GM21526 (cell line): ENCODE results near the gene CYTH2.

ENCODE experiments used
- ATAC-seq: cut with Tn5 transposase; IDR thresholded peaks from one replicate; pipeline ENCODE4 v1.9.1; 2021; ENCODE audit warnings: moderate library complexity; ENCODE audit not compliant: unreplicated experiment, low FRiP score

CYTH2 gene, protein sequence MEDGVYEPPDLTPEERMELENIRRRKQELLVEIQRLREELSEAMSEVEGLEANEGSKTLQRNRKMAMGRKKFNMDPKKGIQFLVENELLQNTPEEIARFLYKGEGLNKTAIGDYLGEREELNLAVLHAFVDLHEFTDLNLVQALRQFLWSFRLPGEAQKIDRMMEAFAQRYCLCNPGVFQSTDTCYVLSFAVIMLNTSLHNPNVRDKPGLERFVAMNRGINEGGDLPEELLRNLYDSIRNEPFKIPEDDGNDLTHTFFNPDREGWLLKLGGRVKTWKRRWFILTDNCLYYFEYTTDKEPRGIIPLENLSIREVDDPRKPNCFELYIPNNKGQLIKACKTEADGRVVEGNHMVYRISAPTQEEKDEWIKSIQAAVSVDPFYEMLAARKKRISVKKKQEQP

GRCh38 chr19:48469289-48469881 lies at the start of gene CYTH2:
TSS of gene CYTH2 (plus strand) at chr19:48469369. CDS start at chr19:48469508, 139 bp downstream.
- ATAC-seq = peak; percentile 21

- no peak for ATAC-seq
These were observed 47.6 kb upstream of the CYTH2 start for GRCh38 chr19:48421548-48421947.

GRCh38 chr19:48424694-48425219 lies 44.4 kb upstream of the CYTH2 start:
- ATAC-seq = no peak

GRCh38 chr19:48428670-48429069 lies 40.5 kb upstream of the CYTH2 start:
- no peak for ATAC-seq

DNA sequence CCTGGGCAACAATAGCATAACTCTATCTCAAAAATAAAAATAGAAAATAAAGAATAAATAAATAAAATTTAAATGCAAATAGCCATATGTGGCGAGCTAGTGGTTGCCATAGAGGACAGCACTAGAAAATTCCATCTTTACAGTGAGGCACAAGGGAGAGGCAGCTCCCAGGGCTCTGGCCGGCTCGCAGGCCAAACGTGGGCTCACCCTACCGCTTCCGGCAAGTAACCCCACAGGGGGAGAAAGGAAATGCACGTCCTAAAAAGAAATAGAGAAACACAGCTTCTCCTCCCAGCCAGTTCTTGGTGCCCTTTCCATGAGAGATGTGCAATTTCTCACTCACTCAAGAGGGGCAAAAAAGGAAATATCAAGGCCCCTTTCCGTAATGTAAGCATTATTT lies 35.8 kb upstream of the CYTH2 start:
- no peak for ATAC-seq

- no peak for ATAC-seq
These were observed 32.6 kb upstream of the CYTH2 start for GRCh38 chr19:48436586-48436985.

DNA sequence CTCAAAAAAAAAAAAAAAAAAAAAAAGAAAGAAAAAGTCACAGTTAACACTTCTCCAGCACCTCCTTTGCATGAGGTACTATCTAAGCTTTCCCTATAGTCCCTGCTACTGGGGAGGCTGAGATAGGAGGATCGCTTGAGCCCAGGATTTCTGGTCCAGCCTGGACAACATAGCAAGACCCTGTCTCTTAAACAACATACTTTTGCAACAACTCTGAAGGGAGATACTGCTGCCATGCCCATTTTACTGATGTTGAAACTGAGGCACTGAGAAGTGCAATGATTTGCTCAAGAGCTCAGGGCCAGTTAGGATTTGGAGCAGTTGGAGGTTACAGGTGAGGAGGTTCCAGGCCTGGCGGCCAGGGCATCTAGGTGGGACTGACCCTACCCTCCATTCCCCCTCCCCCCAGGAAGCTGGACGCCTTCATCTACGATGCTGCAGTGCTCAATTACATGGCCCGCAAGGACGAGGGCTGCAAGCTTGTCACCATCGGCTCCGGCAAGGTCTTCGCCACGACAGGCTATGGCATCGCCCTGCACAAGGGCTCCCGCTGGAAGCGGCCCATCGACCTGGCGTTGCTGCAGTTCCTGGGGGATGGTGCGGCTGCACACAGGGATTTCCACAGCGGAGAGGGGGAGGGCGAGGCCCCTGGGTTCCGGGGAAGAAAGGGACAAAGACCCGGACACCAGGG lies 27.7 kb upstream of the CYTH2 start:
- no peak for ATAC-seq

- ATAC-seq = no peak
These were observed 26.8 kb upstream of the CYTH2 start for GRCh38 chr19:48442116-48443035.

DNA sequence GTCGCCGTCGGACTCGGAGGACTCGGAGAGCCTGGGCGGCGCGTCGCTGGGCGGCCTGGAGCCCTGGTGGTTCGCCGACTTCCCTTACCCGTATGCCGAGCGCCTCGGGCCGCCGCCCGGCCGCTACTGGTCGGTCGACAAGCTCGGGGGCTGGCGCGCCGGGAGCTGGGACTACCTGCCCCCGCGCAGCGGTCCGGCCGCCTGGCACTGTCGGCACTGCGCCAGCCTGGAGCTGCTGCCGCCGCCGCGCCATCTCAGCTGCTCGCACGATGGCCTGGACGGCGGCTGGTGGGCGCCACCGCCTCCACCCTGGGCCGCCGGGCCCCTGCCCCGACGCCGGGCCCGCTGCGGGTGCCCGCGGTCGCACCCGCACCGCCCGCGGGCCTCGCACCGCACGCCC lies 25.9 kb upstream of the CYTH2 start:
- ATAC-seq = no peak

DNA sequence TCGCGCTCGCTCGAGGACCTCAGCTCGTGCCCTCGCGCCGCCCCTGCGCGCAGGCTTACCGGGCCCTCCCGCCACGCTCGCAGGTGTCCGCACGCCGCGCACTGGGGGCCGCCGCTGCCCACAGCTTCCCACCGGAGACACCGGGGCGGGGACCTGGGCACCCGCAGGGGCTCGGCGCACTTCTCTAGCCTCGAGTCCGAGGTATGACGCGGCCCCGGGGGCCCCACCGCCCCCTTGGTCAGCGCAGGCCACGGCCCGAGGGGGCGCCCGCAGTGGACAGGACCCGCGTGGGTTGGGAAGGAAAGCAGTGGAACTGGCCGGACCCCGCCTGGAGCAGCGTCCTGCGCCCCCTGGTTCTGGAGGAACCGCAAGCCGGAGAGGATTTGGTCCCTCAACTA lies 25.4 kb upstream of the CYTH2 start:
- no peak for ATAC-seq

DNA sequence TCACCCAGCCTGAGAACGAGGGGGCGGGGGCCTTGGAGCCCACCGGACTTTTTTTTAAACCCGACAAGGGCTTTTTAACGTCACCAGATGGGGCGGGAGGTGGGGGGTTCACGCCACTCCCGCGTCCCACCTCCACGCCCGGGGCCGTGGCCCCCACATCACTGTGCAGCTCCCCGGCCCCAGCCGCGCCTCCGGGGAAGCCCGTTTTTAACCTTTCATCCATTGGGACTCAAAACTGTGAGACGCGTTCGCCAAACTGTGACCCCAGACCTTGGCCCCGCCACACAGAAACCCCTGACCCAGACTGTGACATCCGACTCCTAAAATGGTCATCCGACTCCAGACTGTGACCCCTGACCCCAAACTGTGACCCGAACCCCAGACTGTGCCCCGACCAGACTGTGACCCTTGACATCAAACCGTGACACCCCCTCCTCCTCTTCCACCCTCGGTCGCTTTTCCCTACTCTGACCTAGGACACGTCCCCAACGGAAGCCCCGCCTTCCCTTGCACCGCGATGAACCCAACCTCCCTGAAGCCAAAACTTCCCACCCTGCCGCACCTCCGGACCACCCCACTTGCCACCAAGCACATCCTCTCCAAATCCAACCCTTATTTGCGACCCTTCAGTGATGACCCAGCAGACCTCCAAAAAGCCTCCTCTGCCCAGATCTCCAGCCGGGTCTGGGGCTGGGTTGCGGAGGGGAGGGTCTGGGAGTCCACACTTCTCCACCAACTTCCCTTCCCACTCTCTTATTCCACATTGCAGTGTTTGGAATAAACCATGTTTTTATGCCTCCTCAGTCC lies 24.8 kb upstream of the CYTH2 start:
- no peak for ATAC-seq

GRCh38 chr19:48444936-48445200 lies 24.3 kb upstream of the CYTH2 start:
- ATAC-seq = no peak

DNA sequence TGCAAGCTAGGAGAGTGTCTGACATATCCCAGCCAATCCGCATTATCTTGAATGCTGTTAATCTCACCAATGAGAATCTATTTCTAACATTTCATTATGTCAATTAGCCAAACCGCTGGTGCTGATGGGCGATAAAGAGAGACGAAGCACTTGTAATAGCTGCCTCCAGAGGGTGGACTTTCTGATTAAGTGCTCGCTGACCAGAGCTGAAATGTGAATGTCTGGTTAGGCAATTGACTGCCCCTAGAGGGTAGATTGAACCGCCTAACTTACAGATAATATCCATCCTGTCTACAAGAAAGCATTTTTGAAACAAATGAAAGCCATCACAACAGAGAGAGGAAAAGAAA lies 23.9 kb upstream of the CYTH2 start:
- ATAC-seq = no peak

GRCh38 chr19:48445606-48446481 lies 23.3 kb upstream of the CYTH2 start, which contains the start of gene GRWD1:
TSS of gene GRWD1 (plus strand) at chr19:48445983. CDS start at chr19:48446006, 23 bp downstream.
- no peak for ATAC-seq

GRCh38 chr19:48446579-48446978 lies 22.6 kb upstream of the CYTH2 start:
- no peak for ATAC-seq

- ATAC-seq = no peak
These were observed 20.6 kb upstream of the CYTH2 start for GRCh38 chr19:48448563-48448962.

- ATAC-seq = no peak
These were observed 18.7 kb upstream of the CYTH2 start for GRCh38 chr19:48450441-48450840.

GRCh38 chr19:48450863-48451262 lies 18.3 kb upstream of the CYTH2 start:
- ATAC-seq = no peak

GRCh38 chr19:48451624-48452023 lies 17.5 kb upstream of the CYTH2 start:
- ATAC-seq = no peak
